Stimulated activated CD8-positive, alpha-beta memory T cell treated with anti-CD3 and anti-CD28 coated beads, Interleukin-7, amount 100 ng/mL, for 48 hours (primary cell): ENCODE data around the gene MACF1.

Source experiments
- DNase-seq, 2 donors: peaks; one replicate each; pipeline ENCODE4 v3.0.0-alpha.2; 2020; ENCODE audit warnings: low read depth in 1 of 2; ENCODE audit errors: extremely low read depth in 1 of 2

Gene MACF1

GRCh38 chr1:39258925-39259244 is 54.4 kb downstream of the MACF1 start:
- no peak for DNase-seq

GRCh38 chr1:39261712-39262221 is 57.3 kb downstream of the MACF1 start:
- DNase-seq, result no peak

- DNase-seq, result no peak
Observed at GRCh38 chr1:39262802-39263201, 58.3 kb downstream of the MACF1 start.

GRCh38 chr1:39266269-39266668 is 61.8 kb downstream of the MACF1 start:
- DNase-seq, result no peak

- DNase-seq, result no peak
Observed at GRCh38 chr1:39266792-39267191, 62.3 kb downstream of the MACF1 start.

GRCh38 chr1:39268112-39268581 is 63.7 kb downstream of the MACF1 start:
- DNase-seq, result no peak

GRCh38 chr1:39268906-39269305 is 64.4 kb downstream of the MACF1 start:
- DNase-seq, result no peak

GRCh38 chr1:39269349-39269748 is 64.9 kb downstream of the MACF1 start:
- DNase-seq, result no peak

- DNase-seq, result no peak
Observed at GRCh38 chr1:39269791-39270342, 65.4 kb downstream of the MACF1 start.

GRCh38 chr1:39270368-39270767 is 65.9 kb downstream of the MACF1 start:
- DNase-seq, result no peak

- DNase-seq, result no peak
Observed at GRCh38 chr1:39272027-39272797, 67.7 kb downstream of the MACF1 start.

GRCh38 chr1:39272798-39273469 is 68.4 kb downstream of the MACF1 start:
- DNase-seq, result no peak

GRCh38 chr1:39275836-39276507 is 71.5 kb downstream of the MACF1 start:
- no peak for DNase-seq

- DNase-seq, result no peak
Observed at GRCh38 chr1:39277879-39278278, 73.4 kb downstream of the MACF1 start.

GRCh38 chr1:39282537-39283216 is 78.2 kb downstream of the MACF1 start:
- no peak for DNase-seq

GRCh38 chr1:39283858-39284257 is 79.4 kb downstream of the MACF1 start:
- DNase-seq, result no peak

GRCh38 chr1:39287541-39287940 is 83.0 kb downstream of the MACF1 start:
- no peak for DNase-seq

- DNase-seq, result no peak
Observed at GRCh38 chr1:39288735-39289465, 84.4 kb downstream of the MACF1 start.

GRCh38 chr1:39292401-39292800 is 87.9 kb downstream of the MACF1 start:
- no peak for DNase-seq

GRCh38 chr1:39293375-39294070 is 89.0 kb downstream of the MACF1 start:
- DNase-seq, result no peak
